SK-N-SH (cell line): Measurements from ENCODE around the gene NEIL3. TPM values are rescaled to one million over a fixed set of nuclear protein-coding genes. Genes with fewer than 3 reads are reported as not detected.

ENCODE experiments used
- CTCF ChIA-PET: fragments of 300-600, 350-600 bp; formaldehyde crosslinking; extraction: SDS; loops from one replicate; lab custom pipeline; 2021; lab: Yijun Ruan, JAX
- POLR2A ChIA-PET: fragments of 350-600 bp; sonication (Branson Sonifier 250); formaldehyde crosslinking; extraction: SDS; loops from one replicate; lab custom pipeline; 2020; ENCODE audit warnings: antibody characterized with exemption, inconsistent platforms; lab: Yijun Ruan, JAX
- DNase-seq: peaks from one replicate; pipeline ENCODE4 v3.0.0; 2012
- H2AFZ ChIP-seq: fragments of 200-600 bp; sonication (generic); 2 replicates; pipeline ENCODE4 v1.8.1; 2016; ENCODE audit warnings: antibody characterized with exemption, mild to moderate bottlenecking, low read depth
- H3F3A ChIP-seq: fragments of 200-600 bp; sonication (generic); replicated peaks from 2 replicates; pipeline ENCODE3; 2016; ENCODE audit warnings: antibody characterized with exemption, mild to moderate bottlenecking; ENCODE audit not compliant: insufficient read depth
- H3K27ac ChIP-seq, 2 experiments: fragments of 200-500 bp in 1 of 2; fragments of 200-600 bp in 1 of 2; sonication (Bioruptor generic) in 1 of 2; sonication (generic), shearing (Covaris generic) in 1 of 2; 2 replicates each; pipeline versions ENCODE4 v1.5.1 to v1.6.1; 2014 to 2016; ENCODE audit warnings: low read depth in 2 of 2, inconsistent platforms in 1 of 2, low read length in 1 of 2, mild to moderate bottlenecking in 1 of 2, mixed read lengths in 1 of 2
- H3K27me3 ChIP-seq: fragments of 200-600 bp; sonication (generic), shearing (Covaris generic); 2 replicates; pipeline ENCODE4 v1.6.1; 2016; ENCODE audit warnings: mixed run types; ENCODE audit not compliant: insufficient read depth
- H3K36me3 ChIP-seq, 2 experiments: fragments of 200-500 bp in 1 of 2; fragments of 200-600 bp in 1 of 2; sonication (Bioruptor generic) in 1 of 2; sonication (generic) in 1 of 2; replicated peaks in 1 of 2; 2 replicates each; pipeline versions ENCODE3 to v1.5.1; 2014 to 2016; ENCODE audit warnings: low read length in 1 of 2, mild to moderate bottlenecking in 1 of 2; ENCODE audit not compliant: insufficient read depth in 2 of 2, control insufficient read depth in 1 of 2
- H3K4me1 ChIP-seq, 2 experiments: fragments of 200-500 bp in 1 of 2; fragments of 200-600 bp in 1 of 2; sonication (Bioruptor generic) in 1 of 2; sonication (generic), shearing (Covaris generic) in 1 of 2; 2 replicates each; pipeline versions ENCODE4 v1.5.1 to v1.6.1; 2014 to 2016; ENCODE audit warnings: low read depth in 1 of 2, low read length in 1 of 2, mixed run types in 1 of 2; ENCODE audit not compliant: insufficient read depth in 2 of 2, control insufficient read depth in 1 of 2
- H3K4me2 ChIP-seq: fragments of 200-600 bp; sonication (generic), shearing (Covaris generic); 2 replicates; pipeline ENCODE4 v1.6.1; 2017; ENCODE audit warnings: mixed run types
- H3K4me3 ChIP-seq, 2 experiments: fragments of 200-500 bp in 1 of 2; fragments of 200-600 bp in 1 of 2; sonication (Bioruptor generic) in 1 of 2; sonication (generic), shearing (Covaris generic) in 1 of 2; 2 replicates each; pipeline versions ENCODE4 v1.5.1 to v1.8.1; 2014 to 2016; ENCODE audit warnings: low read depth in 2 of 2, inconsistent platforms in 1 of 2, low read length in 1 of 2, mild to moderate bottlenecking in 1 of 2, mixed read lengths in 1 of 2, moderate library complexity in 1 of 2
- H3K79me2 ChIP-seq: fragments of 200-600 bp; sonication (generic); 2 replicates; pipeline ENCODE4 v1.8.1; 2017; ENCODE audit warnings: mild to moderate bottlenecking; ENCODE audit not compliant: insufficient read depth
- H3K9ac ChIP-seq: fragments of 200-600 bp; sonication (generic); 2 replicates; pipeline ENCODE4 v1.6.1; 2017; ENCODE audit warnings: mixed run types
- H3K9me2 ChIP-seq: fragments of 200-600 bp; sonication (generic); 2 replicates; pipeline ENCODE4 v1.6.1; 2017; ENCODE audit warnings: mixed run types
- H3K9me3 ChIP-seq: fragments of 200-600 bp; sonication (generic); 2 replicates; pipeline ENCODE4 v1.6.1; 2017; ENCODE audit warnings: mixed run types, mild to moderate bottlenecking, moderate library complexity
- H4K20me1 ChIP-seq: fragments of 200-600 bp; sonication (generic); 2 replicates; pipeline ENCODE4 v1.6.1; 2017; ENCODE audit warnings: mild to moderate bottlenecking, mixed run types; ENCODE audit not compliant: insufficient read depth
- CHD2 ChIP-seq: fragments of 150-350 bp; IDR thresholded peaks from 2 replicates; pipeline ENCODE4 v1.6.1; 2018; ENCODE audit warnings: low read length; ENCODE audit not compliant: partially characterized antibody
- FOXM1 ChIP-seq: IDR thresholded peaks from 2 replicates; pipeline ENCODE4 v1.4.0; 2012; ENCODE audit warnings: low read depth, mild to moderate bottlenecking
- GATA2 ChIP-seq: sonication (generic); formaldehyde crosslinking; IDR thresholded peaks from 2 replicates; pipeline ENCODE4 v1.5.0; 2020; ENCODE audit warnings: mild to moderate bottlenecking, missing genetic modification reagents
- JUND ChIP-seq: IDR thresholded peaks from 2 replicates; pipeline ENCODE4 v1.4.0; 2012
- MEF2A ChIP-seq: IDR thresholded peaks from 2 replicates; pipeline ENCODE4 v1.4.0; 2012; ENCODE audit warnings: low read depth, borderline replicate concordance
- NFIC ChIP-seq: IDR thresholded peaks from 2 replicates; pipeline ENCODE4 v1.4.0; 2012; ENCODE audit warnings: borderline replicate concordance
- POLR2AphosphoS5 ChIP-seq: IDR thresholded peaks from 2 replicates; pipeline ENCODE4 v1.6.1; 2012; ENCODE audit warnings: low read depth, low read length
- RAD21 ChIP-seq: IDR thresholded peaks from 2 replicates; pipeline ENCODE4 v1.6.1; 2012; ENCODE audit warnings: mild to moderate bottlenecking, low read length
- RCOR1 ChIP-seq: fragments of 150-350 bp; IDR thresholded peaks from 2 replicates; pipeline ENCODE4 v1.6.1; 2017; ENCODE audit warnings: antibody characterized with exemption, low read length
- RFX5 ChIP-seq: IDR thresholded peaks from 2 replicates; pipeline ENCODE4 v1.6.1; 2012; ENCODE audit warnings: mild to moderate bottlenecking, improper control_type of control experiment, low read length
- SIN3A ChIP-seq: IDR thresholded peaks from 2 replicates; pipeline ENCODE4 v1.6.1; 2012; ENCODE audit warnings: low read depth, mild to moderate bottlenecking, low read length, moderate library complexity, borderline replicate concordance
- SMC3 ChIP-seq: IDR thresholded peaks from 2 replicates; pipeline ENCODE4 v1.6.1; 2012; ENCODE audit warnings: low read depth, low read length, improper control_type of control experiment
- TEAD4 ChIP-seq: IDR thresholded peaks from 2 replicates; pipeline ENCODE4 v1.4.0; 2012; ENCODE audit warnings: mild to moderate bottlenecking, borderline replicate concordance; ENCODE audit not compliant: insufficient read depth
- WGBS: methylation state at CpG from one replicate; pipeline ENCODE4 v1.1.6; 2017; ENCODE audit warnings: low lambda C conversion rate; 5-methylcytosine and 5-hydroxymethylcytosine counted together
- polyA plus RNA-seq, 3 experiments: library from polyadenylated mRNA; depleted of rRNA; stranded (reverse); fragments of >200 nt; gene quantifications; 2 replicates each; pipeline ENCODE4 v1.2.3, GENCODE V29; 2012
- TF ChIP-seq, protein P1 (sequence below): IDR thresholded peaks from 2 replicates; pipeline ENCODE4 v1.4.0; 2012; ENCODE audit warnings: low read depth, borderline replicate concordance
- TF ChIP-seq, protein P2 (sequence below): IDR thresholded peaks from 2 replicates; pipeline ENCODE4 v1.4.0; 2012; ENCODE audit warnings: low read depth, borderline replicate concordance
- TF ChIP-seq, protein P3 (sequence below): fragments of 150-350 bp; IDR thresholded peaks from 2 replicates; pipeline ENCODE4 v1.6.1; 2017; ENCODE audit warnings: antibody characterized with exemption, low read length, low read depth, borderline replicate concordance
- TF ChIP-seq, protein P4 (sequence below): fragments of 200-600 bp; sonication (generic); IDR thresholded peaks from 2 replicates; pipeline ENCODE4 v1.6.1; 2017; ENCODE audit warnings: antibody characterized with exemption, mild to moderate bottlenecking, moderate library complexity

Gene NEIL3
- polyA plus RNA-seq, 1 of the 3 experiments (the other 2 are of a cell fraction): 3.6 TPM

DNA sequence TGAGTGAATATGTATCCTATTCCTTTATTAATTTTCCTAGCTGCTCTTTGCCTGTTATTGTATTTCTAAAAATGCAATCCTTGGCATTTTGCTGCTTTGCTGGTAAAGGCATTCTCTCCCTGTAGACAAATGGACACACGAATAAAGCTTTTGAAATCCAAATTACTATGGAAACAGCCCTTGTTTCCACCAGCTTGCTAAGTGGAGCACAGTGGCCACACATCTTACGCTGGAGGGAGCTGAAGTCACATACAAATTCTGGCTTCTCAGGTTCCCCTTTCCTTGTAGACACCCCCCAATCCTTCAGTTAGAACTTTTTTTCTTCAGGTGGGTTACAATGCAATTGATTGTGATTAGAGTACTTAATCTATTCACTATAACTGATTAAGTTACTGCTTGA, 66.3 kb downstream of the NEIL3 start:
- POLR2A ChIA-PET: interaction anchor here (1.6 kb wide), 1 partner anchor 66 kb away, joined by 5 read pairs; the partner anchor contains the start of gene AGA
- 76% methylated on average over 2 of the region's 2 CpGs for WGBS
- Histone ChIP-seq H3K4me3 (no peak overlapping the region), H4K20me1 (no peaks in the 10 kb centered on the region), H3K27me3 (no peaks in the 10 kb centered on the region), H3K9ac (no peak overlapping the region), H3K27ac (no peak overlapping the region), H3K9me2 (no peaks in the 10 kb centered on the region), H3K4me2 (no peak overlapping the region), H2AFZ (no peak overlapping the region), H3K36me3 (no peaks in the 10 kb centered on the region), H3K79me2 (no peaks in the 10 kb centered on the region), H3K4me1 (no peaks in the 10 kb centered on the region; a peak in 1 of 4 replicates), H3K9me3 (no peaks in the 10 kb centered on the region), H3F3A (no peaks in the 10 kb centered on the region)
- DNase-seq: no peak
- TF ChIP-seq, protein P1, sequence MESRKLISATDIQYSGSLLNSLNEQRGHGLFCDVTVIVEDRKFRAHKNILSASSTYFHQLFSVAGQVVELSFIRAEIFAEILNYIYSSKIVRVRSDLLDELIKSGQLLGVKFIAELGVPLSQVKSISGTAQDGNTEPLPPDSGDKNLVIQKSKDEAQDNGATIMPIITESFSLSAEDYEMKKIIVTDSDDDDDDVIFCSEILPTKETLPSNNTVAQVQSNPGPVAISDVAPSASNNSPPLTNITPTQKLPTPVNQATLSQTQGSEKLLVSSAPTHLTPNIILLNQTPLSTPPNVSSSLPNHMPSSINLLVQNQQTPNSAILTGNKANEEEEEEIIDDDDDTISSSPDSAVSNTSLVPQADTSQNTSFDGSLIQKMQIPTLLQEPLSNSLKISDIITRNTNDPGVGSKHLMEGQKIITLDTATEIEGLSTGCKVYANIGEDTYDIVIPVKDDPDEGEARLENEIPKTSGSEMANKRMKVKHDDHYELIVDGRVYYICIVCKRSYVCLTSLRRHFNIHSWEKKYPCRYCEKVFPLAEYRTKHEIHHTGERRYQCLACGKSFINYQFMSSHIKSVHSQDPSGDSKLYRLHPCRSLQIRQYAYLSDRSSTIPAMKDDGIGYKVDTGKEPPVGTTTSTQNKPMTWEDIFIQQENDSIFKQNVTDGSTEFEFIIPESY: no peak
- TF ChIP-seq, protein P2, sequence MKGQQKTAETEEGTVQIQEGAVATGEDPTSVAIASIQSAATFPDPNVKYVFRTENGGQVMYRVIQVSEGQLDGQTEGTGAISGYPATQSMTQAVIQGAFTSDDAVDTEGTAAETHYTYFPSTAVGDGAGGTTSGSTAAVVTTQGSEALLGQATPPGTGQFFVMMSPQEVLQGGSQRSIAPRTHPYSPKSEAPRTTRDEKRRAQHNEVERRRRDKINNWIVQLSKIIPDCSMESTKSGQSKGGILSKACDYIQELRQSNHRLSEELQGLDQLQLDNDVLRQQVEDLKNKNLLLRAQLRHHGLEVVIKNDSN: no peak
- TF ChIP-seq RAD21 (no peak), JUND (no peak), POLR2AphosphoS5 (no peak), GATA2 (CRISPR knock-in tag) (no peak), MEF2A (no peak), RCOR1 (no peak), NFIC (no peak), FOXM1 (no peak)
- TF ChIP-seq, protein P3, sequence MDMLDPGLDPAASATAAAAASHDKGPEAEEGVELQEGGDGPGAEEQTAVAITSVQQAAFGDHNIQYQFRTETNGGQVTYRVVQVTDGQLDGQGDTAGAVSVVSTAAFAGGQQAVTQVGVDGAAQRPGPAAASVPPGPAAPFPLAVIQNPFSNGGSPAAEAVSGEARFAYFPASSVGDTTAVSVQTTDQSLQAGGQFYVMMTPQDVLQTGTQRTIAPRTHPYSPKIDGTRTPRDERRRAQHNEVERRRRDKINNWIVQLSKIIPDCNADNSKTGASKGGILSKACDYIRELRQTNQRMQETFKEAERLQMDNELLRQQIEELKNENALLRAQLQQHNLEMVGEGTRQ: no peak
- CTCF ChIA-PET: interaction anchor here (1.6 kb wide), 1 partner anchor 126 kb away, joined by 3 read pairs; no protein-coding TSS in a partner anchor

DNA sequence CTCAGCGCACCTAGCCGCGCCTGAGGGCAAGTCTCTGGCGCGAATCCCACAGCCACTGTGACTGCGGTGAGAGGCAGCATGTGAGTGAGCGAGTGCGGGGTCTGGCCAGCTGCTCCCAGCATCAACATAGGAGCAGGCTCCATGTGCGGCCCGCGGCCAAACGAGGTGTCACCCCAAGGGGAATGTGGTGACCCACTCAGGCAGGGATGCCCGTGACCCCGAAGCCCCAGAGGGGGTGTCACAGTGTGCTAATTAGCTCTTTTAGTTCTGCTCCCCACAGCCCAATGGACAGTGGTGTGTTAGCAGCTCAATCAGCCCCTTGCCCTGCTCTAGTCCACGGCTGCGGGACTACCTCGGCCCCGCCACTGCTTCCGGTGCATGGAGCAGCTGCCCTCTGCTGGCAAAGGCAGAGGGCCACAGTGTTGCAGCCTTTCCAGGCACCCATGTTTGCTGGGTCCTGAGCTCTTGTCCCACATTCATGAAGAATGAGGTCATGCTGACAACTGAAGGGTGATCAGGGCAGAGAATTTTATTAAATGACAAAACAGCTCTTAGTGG, 71.1 kb downstream of the NEIL3 start:
- no peak overlapping the region for H2AFZ ChIP-seq
- WGBS: 78% methylated on average over 18 of the region's 19 CpGs
- DNase-seq: peak; percentile 47
- no peaks in the 10 kb centered on the region for H3K27me3 ChIP-seq
- H3F3A ChIP-seq: no peaks in the 10 kb centered on the region
- ChIA-PET POLR2A (no interaction called here), CTCF (interaction anchor here (0.6 to 1.5 kb wide), 6 partner anchors 8 to 1825 kb away, joined by 3 to 4 read pairs (median 3); no protein-coding TSS in a partner anchor)
- no peaks in the 10 kb centered on the region; a peak in 1 of 4 replicates for H3K4me1 ChIP-seq
- H3K4me3 ChIP-seq: no peak overlapping the region
- no peaks in the 10 kb centered on the region for H3K36me3 ChIP-seq
- no peaks in the 10 kb centered on the region for H3K9me2 ChIP-seq
- no peaks in the 10 kb centered on the region for H4K20me1 ChIP-seq
- no peaks in the 10 kb centered on the region for H3K79me2 ChIP-seq
- no peaks in the 10 kb centered on the region for H3K9me3 ChIP-seq
- no peak overlapping the region for H3K4me2 ChIP-seq
- H3K9ac ChIP-seq: no peak overlapping the region
- H3K27ac ChIP-seq: no peak overlapping the region
- no peak; the same call in 1 of the 2 replicates for TF ChIP-seq SMC3
- TF ChIP-seq, protein P3: no peak
- TF ChIP-seq, protein P4, sequence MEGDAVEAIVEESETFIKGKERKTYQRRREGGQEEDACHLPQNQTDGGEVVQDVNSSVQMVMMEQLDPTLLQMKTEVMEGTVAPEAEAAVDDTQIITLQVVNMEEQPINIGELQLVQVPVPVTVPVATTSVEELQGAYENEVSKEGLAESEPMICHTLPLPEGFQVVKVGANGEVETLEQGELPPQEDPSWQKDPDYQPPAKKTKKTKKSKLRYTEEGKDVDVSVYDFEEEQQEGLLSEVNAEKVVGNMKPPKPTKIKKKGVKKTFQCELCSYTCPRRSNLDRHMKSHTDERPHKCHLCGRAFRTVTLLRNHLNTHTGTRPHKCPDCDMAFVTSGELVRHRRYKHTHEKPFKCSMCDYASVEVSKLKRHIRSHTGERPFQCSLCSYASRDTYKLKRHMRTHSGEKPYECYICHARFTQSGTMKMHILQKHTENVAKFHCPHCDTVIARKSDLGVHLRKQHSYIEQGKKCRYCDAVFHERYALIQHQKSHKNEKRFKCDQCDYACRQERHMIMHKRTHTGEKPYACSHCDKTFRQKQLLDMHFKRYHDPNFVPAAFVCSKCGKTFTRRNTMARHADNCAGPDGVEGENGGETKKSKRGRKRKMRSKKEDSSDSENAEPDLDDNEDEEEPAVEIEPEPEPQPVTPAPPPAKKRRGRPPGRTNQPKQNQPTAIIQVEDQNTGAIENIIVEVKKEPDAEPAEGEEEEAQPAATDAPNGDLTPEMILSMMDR: peak; percentile 41; the same call in 1 of the 2 replicates
- TF ChIP-seq RFX5: no peak
- TF ChIP-seq CHD2: no peak
- peak; percentile 30; the same call in 1 of the 2 replicates for TF ChIP-seq RAD21
- TF ChIP-seq, protein P1: no peak
- no peak for TF ChIP-seq SIN3A
- TF ChIP-seq TEAD4: no peak
